GM23338 (cell line): ENCODE data around the gene MSH2.
"Not testable (repeated sequence)": the region's sequence is repeated elsewhere in the genome, so short reads cannot be mapped to it uniquely, and the experiment has no call there.

Experiments
- CREB1 ChIP-seq: fragments of 250-450 bp; sonication (Bioruptor Pico); IDR thresholded peaks from 2 replicates; pipeline ENCODE4 v1.5.0; 2020; ENCODE audit warnings: low read depth, mild to moderate bottlenecking, moderate library complexity
- CTCF ChIP-seq, 2 experiments: fragments of 200-600 bp in 1 of 2; sonication (generic) in 1 of 2; conservative IDR thresholded peaks; 2 replicates each; pipeline versions ENCODE4 v1.5.1 to v1.6.1; 2016 to 2017; ENCODE audit warnings: antibody characterized with exemption in 2 of 2, low read depth in 2 of 2, mild to moderate bottlenecking in 2 of 2, moderate library complexity in 1 of 2

DNA sequence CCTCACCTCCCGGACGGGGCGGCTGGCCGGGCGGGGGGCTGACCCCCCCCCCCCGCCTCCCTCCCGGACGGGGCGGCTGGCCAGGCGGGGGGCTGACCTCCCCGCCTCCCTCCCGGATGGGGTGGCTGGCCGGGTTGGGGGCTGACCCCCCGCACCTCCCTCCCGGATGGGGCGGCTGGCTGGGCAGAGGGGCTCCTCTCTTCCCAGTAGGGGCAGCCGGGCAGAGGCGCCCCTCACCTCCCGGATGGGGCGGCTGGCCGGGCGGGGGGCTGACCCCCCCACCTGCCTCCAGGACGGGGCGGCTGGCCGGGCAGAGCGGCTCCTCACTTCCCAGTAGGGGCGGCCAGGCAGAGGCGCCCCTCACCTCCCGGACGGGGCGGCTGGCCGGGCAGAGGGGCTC is 30.1 kb downstream of the MSH2 start:
- not testable (repeated sequence) for TF ChIP-seq CREB1; CTCF (conservative IDR thresholded peaks at IDR 0.05; ENCODE audit: low read depth in 2 of 2)
